ENCODE results near the gene INPP4B.

GRCh38 chr4:142095886-142096605 is 750.1 kb downstream of the INPP4B start:
- TF ChIP-seq CTCF (IDR thresholded peaks at IDR 0.05; ENCODE audit: borderline replicate concordance, extremely low read depth, low read length, poor library complexity, severe bottlenecking) (no peak), EZH2 (IDR thresholded peaks at IDR 0.05; ENCODE audit: borderline replicate concordance, low read depth, low read length, severe bottlenecking) (no peak)

All from DND-41 (cell line).